HepG2 (cell line): ENCODE data around the gene PRMT7. TPM values are rescaled to one million over a fixed set of nuclear protein-coding genes. Genes with fewer than 3 reads are reported as not detected.

ENCODE experiments used
- ARID2 ChIP-seq: sonication (generic); formaldehyde crosslinking; IDR thresholded peaks from 2 replicates; pipeline ENCODE4 v1.8.1; 2022; ENCODE audit warnings: mild to moderate bottlenecking, missing genetic modification reagents, borderline replicate concordance
- CENPT ChIP-seq: sonication (generic); formaldehyde crosslinking; IDR thresholded peaks from 2 replicates; pipeline ENCODE4 v1.8.0; 2022; ENCODE audit warnings: low read depth, mild to moderate bottlenecking, moderate library complexity, missing genetic modification reagents
- GZF1 ChIP-seq: sonication (generic); formaldehyde crosslinking; IDR thresholded peaks from 2 replicates; pipeline ENCODE4 v1.5.1; 2020; ENCODE audit warnings: mild to moderate bottlenecking, missing genetic modification reagents
- HCFC1 ChIP-seq: fragments of 150-350 bp; IDR thresholded peaks from 2 replicates; pipeline ENCODE4 v1.6.1; 2014; ENCODE audit warnings: low read depth, low read length
- HMGXB4 ChIP-seq, 2 experiments: sonication (generic) in 1 of 2; formaldehyde crosslinking in 1 of 2; IDR thresholded peaks; 2 replicates each; pipeline versions ENCODE4 v1.4.0 to v1.6.1; 2018 to 2020; ENCODE audit warnings: missing genetic modification reagents in 2 of 2, borderline replicate concordance in 1 of 2, low read depth in 1 of 2, mild to moderate bottlenecking in 1 of 2, missing biosample characterization in 1 of 2
- KDM1A ChIP-seq: IDR thresholded peaks from 2 replicates; pipeline ENCODE4 v1.6.1; 2016; ENCODE audit warnings: missing compliant biosample characterization
- KDM5A ChIP-seq: fragments of 200-600 bp; sonication (generic); IDR thresholded peaks from 2 replicates; pipeline ENCODE4 v1.7.0; 2018; ENCODE audit warnings: antibody characterized with exemption, mild to moderate bottlenecking, low read length, borderline replicate concordance
- KMT2B ChIP-seq: IDR thresholded peaks from 2 replicates; pipeline ENCODE4 v1.6.1; 2016; ENCODE audit warnings: missing genetic modification reagents, missing compliant biosample characterization
- MIER3 ChIP-seq: IDR thresholded peaks from 2 replicates; pipeline ENCODE4 v1.6.1; 2016; ENCODE audit warnings: missing compliant biosample characterization, borderline replicate concordance
- MXD4 ChIP-seq: IDR thresholded peaks from 2 replicates; pipeline ENCODE4 v1.6.1; 2016; ENCODE audit warnings: mild to moderate bottlenecking, missing biosample characterization, missing genetic modification reagents
- SAP130 ChIP-seq: IDR thresholded peaks from 2 replicates; pipeline ENCODE4 v1.6.1; 2016; ENCODE audit warnings: low read depth
- SIN3B ChIP-seq: fragments of 150-350 bp; IDR thresholded peaks from 2 replicates; pipeline ENCODE4 v1.6.1; 2014; ENCODE audit warnings: low read length
- TBP ChIP-seq: sonication (generic); formaldehyde crosslinking; IDR thresholded peaks from 2 replicates; pipeline ENCODE4 v1.5.0; 2020; ENCODE audit warnings: missing genetic modification reagents
- TBX2 ChIP-seq: sonication (generic); formaldehyde crosslinking; IDR thresholded peaks from 2 replicates; pipeline ENCODE4 v1.5.0; 2020; ENCODE audit warnings: missing genetic modification reagents, mild to moderate bottlenecking, borderline replicate concordance
- THYN1 ChIP-seq: sonication (generic); formaldehyde crosslinking; IDR thresholded peaks from 2 replicates; pipeline ENCODE4 v1.8.1; 2023; ENCODE audit warnings: low read depth, mild to moderate bottlenecking, moderate library complexity, missing genetic modification reagents, borderline replicate concordance
- WIZ ChIP-seq: sonication (generic); formaldehyde crosslinking; IDR thresholded peaks from 2 replicates; pipeline ENCODE4 v1.5.1; 2020; ENCODE audit warnings: mild to moderate bottlenecking, missing genetic modification reagents
- YEATS2 ChIP-seq: sonication (generic); formaldehyde crosslinking; IDR thresholded peaks from 2 replicates; pipeline ENCODE4 v1.4.0; 2020; ENCODE audit warnings: missing genetic modification reagents, borderline replicate concordance
- ZBTB14 ChIP-seq: sonication (generic); formaldehyde crosslinking; IDR thresholded peaks from 2 replicates; pipeline ENCODE4 v1.4.0; 2020; ENCODE audit warnings: missing genetic modification reagents
- ZBTB43 ChIP-seq: sonication (generic); formaldehyde crosslinking; conservative IDR thresholded peaks from 2 replicates; pipeline ENCODE4 v1.4.0; 2020; ENCODE audit warnings: missing genetic modification reagents
- ZNF20 ChIP-seq: sonication (generic); formaldehyde crosslinking; IDR thresholded peaks from 2 replicates; pipeline ENCODE4 v1.4.0; 2020; ENCODE audit warnings: mild to moderate bottlenecking, moderate library complexity, missing genetic modification reagents
- ZNF276 ChIP-seq: sonication (generic); formaldehyde crosslinking; IDR thresholded peaks from 2 replicates; pipeline ENCODE4 v1.4.0; 2020; ENCODE audit warnings: mild to moderate bottlenecking, low read depth, missing genetic modification reagents
- ZNF331 ChIP-seq: sonication (generic); formaldehyde crosslinking; IDR thresholded peaks from 2 replicates; pipeline ENCODE4 v1.4.0; 2020; ENCODE audit warnings: missing genetic modification reagents
- ZNF337 ChIP-seq: sonication (generic); formaldehyde crosslinking; IDR thresholded peaks from 2 replicates; pipeline ENCODE4 v1.5.1; 2020; ENCODE audit warnings: missing genetic modification reagents, low read depth, mild to moderate bottlenecking, borderline replicate concordance
- ZNF34 ChIP-seq: sonication (generic); formaldehyde crosslinking; IDR thresholded peaks from 2 replicates; pipeline ENCODE4 v1.4.0; 2020; ENCODE audit warnings: mild to moderate bottlenecking, missing genetic modification reagents, borderline replicate concordance
- ZNF441 ChIP-seq: sonication (generic); formaldehyde crosslinking; IDR thresholded peaks from 2 replicates; pipeline ENCODE4 v1.7.0; 2021; ENCODE audit warnings: missing genetic modification reagents, borderline replicate concordance
- polyA plus RNA-seq, 8 experiments: library from polyadenylated mRNA; depleted of rRNA in 3 of 8; stranded (reverse) in 7 of 8; unstranded in 1 of 8; fragments of >200 nt; fragmentation: Illumina TruSeq in 4 of 8; extraction: Trizol in 4 of 8; gene quantifications; 2 replicates each; pipeline versions ENCODE4 v1.2.1 to v1.2.3, GENCODE V29; 2011 to 2016; ENCODE audit warnings: low read depth in 4 of 8, missing spikeins in 1 of 8, mixed read lengths in 1 of 8; ENCODE audit not compliant: insufficient read depth in 1 of 8
- total RNA-seq, 5 experiments: library from RNA; depleted of rRNA; stranded (reverse); fragments of >200 nt; fragmentation: Illumina TruSeq; extraction: Trizol; gene quantifications; 2 replicates each; pipeline ENCODE4 v1.2.3, GENCODE V29; 2016; ENCODE audit warnings: low read depth in 1 of 5

The PRMT7 gene
- total and polyA plus RNA-seq, 2 of the 13 experiments (the other 11 are each of a cell fraction or from before 2014, with no cell fraction given) = 47.5 to 55.0 TPM

GRCh38 chr16:68332411-68333121 is 21.7 kb downstream of the PRMT7 start (continued):
- TF ChIP-seq ARID2 (CRISPR knock-in tag) (no peak), ZNF441 (CRISPR knock-in tag) (no peak), MIER3 (no peak), HMGXB4 (CRISPR knock-in tag; IDR thresholded peaks at IDR 0.05; ENCODE audit: borderline replicate concordance in 1 of 2, low read depth in 1 of 2) (no peak), WIZ (CRISPR knock-in tag) (no peak), GZF1 (CRISPR knock-in tag) (no peak), ZBTB14 (CRISPR knock-in tag) (no peak), ZNF276 (CRISPR knock-in tag) (no peak), KDM5A (no peak), SIN3B (no peak), ZNF20 (CRISPR knock-in tag) (no peak), ZNF34 (no peak), ZNF337 (CRISPR knock-in tag) (no peak), MXD4 (CRISPR knock-in tag) (no peak), CENPT (CRISPR knock-in tag) (no peak), HCFC1 (no peak), TBX2 (peak; percentile 39; the same call in 1 of the 2 replicates), KMT2B (CRISPR knock-in tag) (no peak), THYN1 (CRISPR knock-in tag) (no peak), TBP (CRISPR knock-in tag) (no peak), YEATS2 (CRISPR knock-in tag) (peak; percentile 43; the same call in 1 of the 2 replicates), ZBTB43 (CRISPR knock-in tag) (no peak; the same call in 1 of the 2 replicates), ZNF331 (CRISPR knock-in tag) (no peak; the same call in 1 of the 2 replicates), SAP130 (peak; percentile 68; the same call in 1 of the 2 replicates), KDM1A (CRISPR knock-in tag) (0 out of 2 replicates have a peak, but pooled peaks have one; percentile 11)
